OCI-M1 (cell line): ENCODE measurements around the gene NUP50.
"Not testable (repeated sequence)": the region's sequence is repeated elsewhere in the genome, so short reads cannot be mapped to it uniquely, and the experiment has no call there.

ENCODE experiments used
- DNase-seq: peaks from one replicate; lab custom pipeline; 2025; lab: John Stamatoyannopoulos, UW

The NUP50 gene

DNA sequence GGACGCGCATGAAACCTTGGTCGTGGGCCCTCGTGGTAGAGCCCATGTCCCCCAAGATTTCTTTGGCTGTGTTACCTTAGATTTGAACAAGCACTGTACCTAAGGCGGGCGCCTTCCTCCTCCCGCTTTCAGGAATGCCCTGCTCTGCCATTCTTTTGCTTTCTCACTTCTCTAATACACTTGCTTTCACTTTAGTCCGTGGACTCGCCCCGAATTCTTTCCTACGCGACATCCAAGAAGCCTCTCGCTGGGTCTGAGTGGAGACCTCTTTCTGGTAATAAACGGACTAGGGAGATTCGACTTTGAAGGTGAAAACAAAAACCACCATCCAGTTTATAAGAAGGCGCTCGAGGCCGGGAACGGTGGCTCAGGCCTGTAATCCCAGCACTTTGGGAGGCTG is 1.2 kb upstream of the NUP50 start:
- no peak for DNase-seq

DNA sequence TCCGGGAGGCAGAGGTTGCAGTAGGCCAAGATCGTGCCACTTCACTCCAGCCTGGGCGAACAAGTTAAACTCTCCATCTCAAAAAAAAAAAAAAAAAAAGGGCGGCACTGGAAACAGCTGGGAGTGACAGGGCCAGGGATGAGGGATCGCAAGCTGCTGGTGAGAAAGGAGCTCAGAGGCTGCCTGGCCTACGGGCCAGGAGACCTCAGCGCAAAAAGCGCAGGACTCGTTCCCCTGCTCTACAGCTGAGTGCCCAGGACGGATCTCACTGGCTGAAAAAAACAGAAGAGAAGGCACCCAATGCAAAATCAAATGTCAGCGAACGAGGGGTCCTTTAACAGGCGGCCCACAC is 650 bp upstream of the NUP50 start:
- DNase-seq: peak; percentile 61

- DNase-seq: peak; percentile 38
Observed at GRCh38 chr22:45164270-45165088, 754 bp downstream of the NUP50 start.

DNA sequence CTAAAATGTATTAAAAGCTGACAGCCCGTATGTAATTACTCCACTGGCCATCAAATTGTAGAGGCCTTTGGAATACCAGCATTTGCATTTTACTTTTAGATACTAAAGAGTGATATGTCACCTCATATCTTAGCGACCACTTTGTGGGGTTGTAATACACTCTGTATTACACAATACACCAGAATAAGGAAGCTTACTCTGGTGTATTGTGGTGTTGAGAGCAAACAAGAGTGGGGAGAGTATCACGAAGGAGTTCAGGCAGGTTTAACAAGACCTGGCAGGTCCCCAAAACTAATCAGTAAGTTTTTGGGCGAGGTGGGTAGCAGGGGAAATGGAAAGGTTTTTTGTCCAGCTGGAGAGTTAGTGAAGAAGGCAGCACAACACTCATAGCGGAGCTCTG is 3.2 kb downstream of the NUP50 start:
- DNase-seq: peak; percentile 28

- peak; percentile 95 for DNase-seq
Observed at GRCh38 chr22:45169591-45170466, 6.1 kb downstream of the NUP50 start.

- DNase-seq: no peak
Observed at GRCh38 chr22:45171830-45172229, 8.1 kb downstream of the NUP50 start.

- DNase-seq: no peak
Observed at GRCh38 chr22:45172881-45173585, 9.3 kb downstream of the NUP50 start.

- DNase-seq: no peak
Observed at GRCh38 chr22:45179276-45180049, 15.7 kb downstream of the NUP50 start.

DNA sequence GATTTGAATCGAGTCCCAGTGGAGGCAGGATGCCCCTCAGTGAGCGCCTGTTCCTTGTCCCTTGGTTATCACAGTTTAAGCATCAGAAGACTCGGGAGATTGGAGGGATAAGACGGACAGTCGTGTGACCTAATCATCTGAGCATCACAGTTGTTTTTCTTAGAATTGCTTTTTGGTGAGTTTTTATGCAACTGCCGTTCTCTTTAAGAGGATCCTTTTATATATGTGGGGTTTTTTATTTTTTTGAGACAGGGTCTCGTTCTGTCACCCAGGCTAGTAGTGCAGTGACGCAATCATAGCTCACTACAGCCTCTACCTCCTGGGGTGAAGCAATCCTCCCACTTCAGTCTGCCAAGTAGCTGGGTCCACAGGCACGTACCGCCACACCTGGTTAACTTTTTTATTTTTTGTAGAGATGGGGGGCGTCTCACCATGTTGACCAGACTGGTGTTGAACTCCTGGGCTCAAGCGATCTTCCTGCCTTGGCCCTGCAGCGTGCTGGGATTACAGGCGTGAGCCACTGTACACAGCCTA is 16.5 kb downstream of the NUP50 start:
- DNase-seq: no peak

DNA sequence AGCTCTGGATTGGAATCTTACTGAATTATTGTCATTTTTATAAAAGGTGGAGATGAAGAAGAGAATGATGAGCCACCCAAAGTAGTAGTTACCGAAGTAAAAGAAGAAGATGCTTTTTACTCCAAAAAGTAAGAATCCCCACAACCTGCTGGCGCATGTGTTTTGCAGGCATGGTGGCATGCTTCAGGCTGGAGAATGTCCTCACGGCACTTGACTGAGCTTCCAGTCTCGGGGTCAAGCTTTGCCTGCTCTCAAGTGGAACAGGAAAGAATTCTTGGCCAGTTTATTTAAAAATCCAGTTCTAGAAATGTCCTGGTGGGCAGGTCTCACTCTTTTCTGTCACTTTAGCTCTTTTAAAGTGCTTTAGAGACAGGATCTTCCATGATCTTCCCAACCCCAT is 17.5 kb downstream of the NUP50 start:
- DNase-seq: no peak

GRCh38 chr22:45181766-45182165 is 18.0 kb downstream of the NUP50 start:
- DNase-seq: no peak

DNA sequence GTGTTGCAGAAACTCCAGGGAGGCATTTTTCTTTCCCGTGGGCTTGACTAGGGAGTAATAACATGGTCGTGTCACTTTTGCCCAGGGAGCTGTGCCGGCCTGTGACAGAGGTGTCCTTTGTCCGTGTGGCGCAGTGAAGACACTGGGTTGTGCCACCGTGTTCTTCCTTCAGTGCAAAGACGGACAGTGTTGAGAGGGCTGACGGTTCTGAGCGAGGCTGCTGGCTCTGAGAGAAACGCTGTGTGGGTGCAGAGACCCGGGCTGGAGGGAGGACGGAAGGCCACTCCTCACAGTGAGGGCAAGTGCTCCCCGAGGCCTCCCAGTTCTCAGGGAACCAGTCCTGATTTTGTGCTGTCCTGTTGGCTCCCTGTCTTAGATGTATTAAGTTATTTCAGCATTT is 20.2 kb downstream of the NUP50 start:
- DNase-seq: no peak

DNA sequence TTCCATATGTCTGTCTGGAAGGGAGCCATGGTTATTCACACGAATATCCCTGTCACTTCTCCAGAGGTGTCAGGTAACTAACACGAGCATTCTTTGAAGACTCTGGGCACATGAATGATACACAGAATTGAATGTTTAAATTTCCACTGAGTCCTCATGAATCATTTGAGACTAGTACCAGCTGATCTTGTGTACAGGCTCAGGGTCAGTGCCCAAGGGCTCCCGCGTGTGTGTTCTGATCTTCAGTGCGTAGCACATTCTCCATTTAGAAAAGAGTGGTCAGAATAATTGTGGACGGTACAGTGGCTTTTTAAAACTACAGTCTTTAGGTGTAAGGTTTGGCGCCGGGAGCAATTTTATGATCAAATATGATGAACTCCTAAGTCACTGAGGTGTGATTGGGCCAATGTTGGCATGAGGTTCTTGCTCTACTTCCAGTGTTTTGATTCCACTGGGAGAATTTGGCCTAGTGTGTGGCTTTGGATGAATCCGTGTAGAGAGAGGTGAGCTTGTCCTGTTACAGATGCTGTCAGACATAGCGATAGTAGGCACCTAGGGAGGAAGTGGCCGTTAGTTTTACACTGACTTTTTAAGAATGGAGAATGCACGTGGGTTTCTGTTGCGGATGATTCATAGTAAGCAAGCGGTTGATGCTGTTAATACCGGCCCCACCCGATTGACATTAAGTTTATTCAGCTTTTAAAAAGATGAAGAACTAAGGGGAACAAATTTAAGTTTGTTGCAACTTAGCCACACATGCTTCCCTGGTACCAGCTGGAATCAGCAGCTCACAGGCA is 22.2 kb downstream of the NUP50 start:
- DNase-seq: no peak

DNA sequence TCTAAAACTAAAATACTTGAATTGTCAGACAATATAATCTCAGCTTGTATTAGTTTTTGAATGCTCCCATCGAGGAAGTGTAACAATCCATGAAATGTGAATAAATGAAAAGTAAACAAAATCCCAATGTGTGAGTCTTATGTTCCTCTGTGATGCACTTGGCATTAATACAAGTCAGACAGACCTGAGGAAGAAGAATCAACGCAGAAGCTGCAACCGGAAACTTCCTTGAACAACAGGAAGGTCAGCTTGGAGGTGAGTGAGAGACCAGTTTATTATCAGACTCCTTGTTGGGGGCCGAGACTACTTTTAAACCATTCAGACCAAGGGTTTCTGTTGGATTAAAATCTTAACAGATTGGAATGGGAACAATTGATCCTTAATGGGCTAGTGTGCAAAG is 24.2 kb downstream of the NUP50 start:
- no peak for DNase-seq

- DNase-seq: no peak
Observed at GRCh38 chr22:45188779-45189178, 25.1 kb downstream of the NUP50 start.

DNA sequence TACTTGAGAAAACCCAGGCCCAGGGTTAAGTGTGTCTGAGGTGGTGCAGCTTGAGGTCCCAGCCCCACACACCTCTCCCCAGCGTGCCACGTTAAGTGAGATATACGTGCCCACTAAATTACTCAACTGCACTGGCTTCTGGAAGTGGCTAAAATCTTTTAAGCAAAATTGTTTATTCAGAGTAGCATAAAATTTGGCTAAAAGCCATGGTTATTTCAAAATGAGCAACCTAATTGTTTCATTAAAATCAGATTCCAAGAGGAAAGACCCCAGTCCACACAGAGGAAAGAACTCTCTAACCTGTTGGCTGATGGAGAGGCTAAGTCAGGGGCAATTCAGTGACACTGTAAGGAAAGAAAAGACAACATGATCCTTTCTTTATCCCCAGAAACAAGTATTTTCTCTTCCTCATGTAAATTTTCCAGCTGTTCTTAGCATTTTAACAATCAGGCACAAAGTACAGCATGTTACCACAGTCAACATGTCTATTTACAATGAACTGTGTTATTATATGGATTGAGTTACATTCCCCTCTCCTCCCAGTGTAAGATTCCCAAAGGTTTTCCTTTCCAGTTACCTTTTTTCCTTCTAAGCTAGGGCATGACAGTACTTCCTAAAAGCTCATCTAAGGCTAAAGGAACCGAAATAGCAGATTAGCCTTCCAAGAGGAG is 26.6 kb downstream of the NUP50 start:
- no peak for DNase-seq

DNA sequence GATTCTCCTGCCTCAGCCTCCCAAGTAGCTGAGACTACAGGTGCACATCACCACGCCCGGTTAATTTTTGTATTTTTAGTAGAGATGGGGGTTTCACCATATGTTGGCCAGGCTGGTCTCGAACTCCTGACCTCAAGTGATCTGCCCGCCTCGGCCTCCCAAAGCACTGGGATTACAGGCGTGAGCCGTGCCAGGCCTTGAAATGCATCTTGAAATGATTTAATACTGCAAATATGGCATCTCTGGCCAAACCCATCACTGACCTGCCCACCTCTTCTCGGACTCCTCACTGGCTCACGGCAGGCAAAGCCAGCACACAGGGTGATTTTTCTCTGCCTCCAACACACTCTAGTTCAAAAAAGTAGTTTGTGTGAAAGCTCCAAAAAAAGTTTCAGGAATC is 28.0 kb downstream of the NUP50 start:
- DNase-seq: not testable (repeated sequence)

- peak; percentile 69 for DNase-seq
Observed at GRCh38 chr22:45192701-45193187, 29.0 kb downstream of the NUP50 start.

DNA sequence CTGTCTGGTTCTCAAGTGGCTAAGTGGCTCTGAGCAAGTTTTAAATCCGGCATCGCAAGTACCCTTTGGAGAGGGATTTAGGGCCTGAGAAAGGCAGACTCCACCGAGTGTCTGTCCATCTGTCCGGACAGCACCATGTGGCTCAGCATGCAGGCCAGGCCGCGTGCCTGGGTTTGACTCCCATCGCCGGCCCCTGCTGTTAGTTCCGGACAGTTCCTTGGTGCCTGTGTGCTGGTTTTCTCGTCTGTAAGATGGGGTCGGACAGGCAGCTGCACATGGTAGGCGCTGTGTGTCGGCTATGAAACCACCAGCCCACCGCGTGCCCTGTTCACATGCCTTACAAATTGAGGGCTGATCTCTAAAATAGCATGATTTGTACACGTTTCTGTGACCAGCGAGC is 31.0 kb downstream of the NUP50 start:
- no peak for DNase-seq

GRCh38 chr22:45195616-45196015 is 31.9 kb downstream of the NUP50 start:
- DNase-seq: no peak
